Caki2 (cell line): ENCODE data around the gene PAIP2B. TPM values are rescaled to one million over a fixed set of nuclear protein-coding genes. Genes with fewer than 3 reads are reported as not detected.
A peak's percentile ranks its signal among the peaks of the same experiment; 100 is the strongest.
"Not testable (repeated sequence)": the region's sequence is repeated elsewhere in the genome, so short reads cannot be mapped to it uniquely, and the experiment has no call there.

ENCODE experiments used
- DNase-seq: peaks from one replicate; pipeline ENCODE4 v3.0.0-alpha.2; 2015; ENCODE audit warnings: low read depth
- in situ Hi-C: cut with HindIII; loops from 2 replicates; pipeline ENCODE4 v1.10.0; 2016; ENCODE audit warnings: low sequenced_read_pairs, low pct_unique_long_range_greater_than_20kb, mixed read lengths
- total RNA-seq: library from RNA; depleted of rRNA; stranded (reverse); fragments of >200 nt; shearing (Covaris generic); gene quantifications from 2 replicates; pipeline ENCODE4 v1.2.3, GENCODE V29; 2014; ENCODE audit warnings: low replicate concordance; rRNA removed

Gene PAIP2B
- 0.54 TPM in 1 of 2 replicates, not detected in the other for total RNA-seq

GRCh38 chr2:71226965-71227560 is at the start of gene PAIP2B:
TSS of gene PAIP2B (minus strand) at chr2:71227103. CDS start at chr2:71202589, 24,514 bp downstream.
- in situ Hi-C loops: no loop called here
- DNase-seq: peak; percentile 100

GRCh38 chr2:71275939-71276310 is 49.0 kb upstream of the PAIP2B start:
- DNase-seq: no peak
- in situ Hi-C loops: no loop called here

GRCh38 chr2:71269511-71270090 is 42.7 kb upstream of the PAIP2B start:
- no peak for DNase-seq
- in situ Hi-C loops: no loop called here

GRCh38 chr2:71263386-71263785 is 36.5 kb upstream of the PAIP2B start:
- in situ Hi-C loops: no loop called here
- DNase-seq: no peak

GRCh38 chr2:71261534-71261933 is 34.6 kb upstream of the PAIP2B start:
- no peak for DNase-seq
- in situ Hi-C loops: no loop called here

- in situ Hi-C loops: no loop called here
These were observed 29.5 kb upstream of the PAIP2B start for GRCh38 chr2:71256421-71256820.

GRCh38 chr2:71254776-71255175 is 27.9 kb upstream of the PAIP2B start:
- in situ Hi-C loops: no loop called here
- DNase-seq: no peak

More at GRCh38 chr2:71256421-71256820, 29.5 kb upstream of the PAIP2B start:
- DNase-seq: no peak

- DNase-seq: no peak
- in situ Hi-C loops: no loop called here
These were observed 27.2 kb upstream of the PAIP2B start for GRCh38 chr2:71254078-71254477.

- in situ Hi-C loops: no loop called here
- no peak for DNase-seq
These were observed 26.6 kb upstream of the PAIP2B start for GRCh38 chr2:71253476-71253875.

- no peak for DNase-seq
- in situ Hi-C loops: no loop called here
These were observed 26.0 kb upstream of the PAIP2B start for GRCh38 chr2:71252862-71253261.

GRCh38 chr2:71250935-71251334 is 24.0 kb upstream of the PAIP2B start:
- no peak for DNase-seq
- in situ Hi-C loops: no loop called here

- in situ Hi-C loops: no loop called here
- no peak for DNase-seq
These were observed 17.4 kb upstream of the PAIP2B start for GRCh38 chr2:71244302-71244660.

- no peak for DNase-seq
- in situ Hi-C loops: no loop called here
These were observed 16.9 kb upstream of the PAIP2B start for GRCh38 chr2:71243634-71244301.

GRCh38 chr2:71240794-71241193 is 13.9 kb upstream of the PAIP2B start:
- DNase-seq: no peak
- in situ Hi-C loops: no loop called here

- in situ Hi-C loops: no loop called here
- no peak for DNase-seq
These were observed 11.2 kb upstream of the PAIP2B start for GRCh38 chr2:71238089-71238488.

- DNase-seq: no peak
- in situ Hi-C loops: no loop called here
These were observed 9.2 kb upstream of the PAIP2B start for GRCh38 chr2:71235930-71236587.

- in situ Hi-C loops: not testable (repeated sequence)
These were observed 6.2 kb upstream of the PAIP2B start for GRCh38 chr2:71233072-71233471.

GRCh38 chr2:71226096-71226964 is 573 bp downstream of the PAIP2B start:
- DNase-seq: no peak
- in situ Hi-C loops: no loop called here

More at GRCh38 chr2:71233072-71233471, 6.2 kb upstream of the PAIP2B start:
- not testable (repeated sequence) for DNase-seq
